WERI-Rb-1 (cell line): ENCODE measurements around the gene DPP3.

Source experiments
- DNase-seq: peaks from one replicate; pipeline ENCODE4 v3.0.0-alpha.2; 2020
- H3K27ac ChIP-seq: fragments of 250-450 bp; sonication (Bioruptor Pico); 2 replicates; pipeline ENCODE4 v1.5.1; 2020; ENCODE audit warnings: mild to moderate bottlenecking, moderate library complexity
- H3K27me3 ChIP-seq: fragments of 250-450 bp; sonication (Bioruptor Pico); 2 replicates; pipeline ENCODE4 v1.5.1; 2021; ENCODE audit warnings: mild to moderate bottlenecking, low read depth, moderate library complexity; ENCODE audit not compliant: insufficient read depth, severe bottlenecking
- H3K36me3 ChIP-seq: fragments of 250-450 bp; sonication (Bioruptor Pico); 2 replicates; pipeline ENCODE4 v1.5.1; 2020; ENCODE audit warnings: mild to moderate bottlenecking, moderate library complexity
- H3K4me3 ChIP-seq: 2 replicates; pipeline ENCODE4 v1.5.1; 2011; ENCODE audit warnings: low read depth, mild to moderate bottlenecking, control low read depth, low read length
- H3K9me3 ChIP-seq: fragments of 250-450 bp; sonication (Bioruptor Pico); 2 replicates; pipeline ENCODE4 v1.5.1; 2021; ENCODE audit warnings: mild to moderate bottlenecking, moderate library complexity; ENCODE audit not compliant: severe bottlenecking
- CTCF ChIP-seq: IDR thresholded peaks from 2 replicates; pipeline ENCODE4 v1.5.1; 2011; ENCODE audit warnings: low read depth, mild to moderate bottlenecking, control low read depth, inconsistent platforms, low read length

DPP3 gene

GRCh38 chr11:66550887-66551286, 70.7 kb downstream of the DPP3 start:
- Histone ChIP-seq H3K9me3 (no peaks in the 10 kb centered on the region), H3K27ac (no peak overlapping the region), H3K36me3 (no peaks in the 10 kb centered on the region), H3K4me3 (no peak overlapping the region), H3K27me3 (no peaks in the 10 kb centered on the region)
- TF ChIP-seq CTCF: no peak
- no peak for DNase-seq

GRCh38 chr11:66554602-66555001, 74.4 kb downstream of the DPP3 start:
- TF ChIP-seq CTCF: no peak
- H3K9me3 ChIP-seq: no peaks in the 10 kb centered on the region
- H3K27me3 ChIP-seq: no peaks in the 10 kb centered on the region
- no peaks in the 10 kb centered on the region for H3K36me3 ChIP-seq
- no peak overlapping the region for H3K4me3 ChIP-seq
- no peak overlapping the region for H3K27ac ChIP-seq
- DNase-seq: no peak

- Histone ChIP-seq H3K27me3 (no peaks in the 10 kb centered on the region), H3K27ac (no peak overlapping the region), H3K4me3 (no peak overlapping the region), H3K36me3 (no peaks in the 10 kb centered on the region), H3K9me3 (no peaks in the 10 kb centered on the region)
- no peak for DNase-seq
- no peak for TF ChIP-seq CTCF
Measured at GRCh38 chr11:66555416-66555815, 75.2 kb downstream of the DPP3 start.

GRCh38 chr11:66556086-66556485, 75.9 kb downstream of the DPP3 start:
- Histone ChIP-seq H3K27me3 (no peaks in the 10 kb centered on the region), H3K4me3 (no peak overlapping the region), H3K9me3 (no peaks in the 10 kb centered on the region), H3K36me3 (no peaks in the 10 kb centered on the region), H3K27ac (no peak overlapping the region)
- TF ChIP-seq CTCF: no peak
- no peak for DNase-seq

GRCh38 chr11:66557733-66558326, 77.6 kb downstream of the DPP3 start:
- Histone ChIP-seq H3K27ac (no peak overlapping the region), H3K27me3 (no peaks in the 10 kb centered on the region), H3K36me3 (peaks cover 10% of the 10 kb centered on the region), H3K9me3 (no peaks in the 10 kb centered on the region), H3K4me3 (no peak overlapping the region)
- TF ChIP-seq CTCF: no peak
- no peak for DNase-seq
